ENCODE data around the gene OVAAL.

DNA sequence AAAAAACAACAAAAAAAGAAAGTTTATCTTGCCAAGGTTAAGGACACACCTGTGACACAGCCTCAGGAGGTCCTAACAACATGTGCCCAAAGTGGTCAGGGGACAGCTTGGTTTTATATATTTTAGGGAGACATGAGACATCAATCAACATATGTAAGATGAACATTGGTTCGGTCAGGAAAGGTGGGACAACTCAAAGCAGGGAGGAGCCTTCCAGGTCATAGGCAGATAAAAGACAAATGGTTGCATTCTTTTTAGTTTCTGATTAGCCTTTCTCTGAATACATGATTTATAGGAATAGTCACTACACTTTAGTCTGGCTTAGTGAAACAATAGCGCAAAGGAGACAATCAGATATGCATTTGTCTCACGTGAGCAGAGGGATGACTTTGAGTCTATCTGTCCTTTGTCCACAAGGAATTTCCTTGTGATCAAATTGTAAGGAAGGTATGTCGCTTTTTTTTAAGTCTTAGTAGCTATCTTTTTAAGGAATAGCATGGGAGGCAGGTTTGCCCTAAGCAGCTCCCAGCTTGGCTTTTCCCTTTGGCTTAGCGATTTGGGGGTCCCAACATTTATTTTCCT, 23.3 kb upstream of the OVAAL start:
- TF ChIP-seq, protein P1, sequence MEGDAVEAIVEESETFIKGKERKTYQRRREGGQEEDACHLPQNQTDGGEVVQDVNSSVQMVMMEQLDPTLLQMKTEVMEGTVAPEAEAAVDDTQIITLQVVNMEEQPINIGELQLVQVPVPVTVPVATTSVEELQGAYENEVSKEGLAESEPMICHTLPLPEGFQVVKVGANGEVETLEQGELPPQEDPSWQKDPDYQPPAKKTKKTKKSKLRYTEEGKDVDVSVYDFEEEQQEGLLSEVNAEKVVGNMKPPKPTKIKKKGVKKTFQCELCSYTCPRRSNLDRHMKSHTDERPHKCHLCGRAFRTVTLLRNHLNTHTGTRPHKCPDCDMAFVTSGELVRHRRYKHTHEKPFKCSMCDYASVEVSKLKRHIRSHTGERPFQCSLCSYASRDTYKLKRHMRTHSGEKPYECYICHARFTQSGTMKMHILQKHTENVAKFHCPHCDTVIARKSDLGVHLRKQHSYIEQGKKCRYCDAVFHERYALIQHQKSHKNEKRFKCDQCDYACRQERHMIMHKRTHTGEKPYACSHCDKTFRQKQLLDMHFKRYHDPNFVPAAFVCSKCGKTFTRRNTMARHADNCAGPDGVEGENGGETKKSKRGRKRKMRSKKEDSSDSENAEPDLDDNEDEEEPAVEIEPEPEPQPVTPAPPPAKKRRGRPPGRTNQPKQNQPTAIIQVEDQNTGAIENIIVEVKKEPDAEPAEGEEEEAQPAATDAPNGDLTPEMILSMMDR (IDR thresholded peaks at IDR 0.05; ENCODE audit: low read length) = no peak
- no peak for TF ChIP-seq EZH2 (optimal IDR thresholded peaks at IDR 0.05; ENCODE audit: low read depth, low read length)
